Astrocyte (in vitro differentiated cells and primary cell): Measurements from ENCODE around the gene CORO7.

Source experiments
- EZH2 ChIP-seq: IDR thresholded peaks from 2 replicates; pipeline ENCODE4 v1.6.1; 2012; ENCODE audit warnings: mild to moderate bottlenecking, low read length, inconsistent platforms; ENCODE audit not compliant: insufficient read depth
- TF ChIP-seq, protein P1 (sequence below): IDR thresholded peaks from 2 replicates; pipeline ENCODE4 v1.5.1; 2011; ENCODE audit warnings: low read depth, mild to moderate bottlenecking, inconsistent platforms, low read length, moderate library complexity; ENCODE audit not compliant: insufficient read depth

- TF ChIP-seq, protein P1, sequence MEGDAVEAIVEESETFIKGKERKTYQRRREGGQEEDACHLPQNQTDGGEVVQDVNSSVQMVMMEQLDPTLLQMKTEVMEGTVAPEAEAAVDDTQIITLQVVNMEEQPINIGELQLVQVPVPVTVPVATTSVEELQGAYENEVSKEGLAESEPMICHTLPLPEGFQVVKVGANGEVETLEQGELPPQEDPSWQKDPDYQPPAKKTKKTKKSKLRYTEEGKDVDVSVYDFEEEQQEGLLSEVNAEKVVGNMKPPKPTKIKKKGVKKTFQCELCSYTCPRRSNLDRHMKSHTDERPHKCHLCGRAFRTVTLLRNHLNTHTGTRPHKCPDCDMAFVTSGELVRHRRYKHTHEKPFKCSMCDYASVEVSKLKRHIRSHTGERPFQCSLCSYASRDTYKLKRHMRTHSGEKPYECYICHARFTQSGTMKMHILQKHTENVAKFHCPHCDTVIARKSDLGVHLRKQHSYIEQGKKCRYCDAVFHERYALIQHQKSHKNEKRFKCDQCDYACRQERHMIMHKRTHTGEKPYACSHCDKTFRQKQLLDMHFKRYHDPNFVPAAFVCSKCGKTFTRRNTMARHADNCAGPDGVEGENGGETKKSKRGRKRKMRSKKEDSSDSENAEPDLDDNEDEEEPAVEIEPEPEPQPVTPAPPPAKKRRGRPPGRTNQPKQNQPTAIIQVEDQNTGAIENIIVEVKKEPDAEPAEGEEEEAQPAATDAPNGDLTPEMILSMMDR: no peak
- no peak for TF ChIP-seq EZH2
Measured at GRCh38 chr16:4350365-4350786, 66.0 kb downstream of the CORO7 start.
